Fibroblast of skin of left quadriceps (primary cell): ENCODE results near the gene GSE1.

Source experiments
- DNase-seq, 2 experiments: peaks; one replicate each; pipeline ENCODE4 v3.0.0-alpha.2; 2013; ENCODE audit warnings: low read depth in 2 of 2

Gene GSE1

DNA sequence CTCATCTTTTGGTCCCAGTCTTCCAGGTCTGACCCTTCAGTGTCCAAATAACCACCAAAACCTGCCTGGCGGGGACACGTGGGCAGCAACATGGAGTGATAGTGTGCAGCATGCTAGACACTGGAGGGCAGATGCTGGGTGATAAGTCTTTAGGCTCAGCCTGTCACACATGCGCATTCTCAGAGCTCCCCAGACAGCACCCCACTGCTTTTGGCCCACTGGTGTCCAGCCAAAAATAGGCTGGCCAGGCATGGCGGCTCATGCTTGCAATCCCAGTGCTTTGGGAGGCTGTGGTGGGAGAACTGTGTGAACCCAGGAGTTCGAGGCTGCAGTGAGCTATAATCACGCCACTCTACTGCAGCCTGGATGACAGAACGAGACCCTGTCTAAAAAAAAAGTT, 63.3 kb downstream of the GSE1 start:
- DNase-seq, result no peak

DNA sequence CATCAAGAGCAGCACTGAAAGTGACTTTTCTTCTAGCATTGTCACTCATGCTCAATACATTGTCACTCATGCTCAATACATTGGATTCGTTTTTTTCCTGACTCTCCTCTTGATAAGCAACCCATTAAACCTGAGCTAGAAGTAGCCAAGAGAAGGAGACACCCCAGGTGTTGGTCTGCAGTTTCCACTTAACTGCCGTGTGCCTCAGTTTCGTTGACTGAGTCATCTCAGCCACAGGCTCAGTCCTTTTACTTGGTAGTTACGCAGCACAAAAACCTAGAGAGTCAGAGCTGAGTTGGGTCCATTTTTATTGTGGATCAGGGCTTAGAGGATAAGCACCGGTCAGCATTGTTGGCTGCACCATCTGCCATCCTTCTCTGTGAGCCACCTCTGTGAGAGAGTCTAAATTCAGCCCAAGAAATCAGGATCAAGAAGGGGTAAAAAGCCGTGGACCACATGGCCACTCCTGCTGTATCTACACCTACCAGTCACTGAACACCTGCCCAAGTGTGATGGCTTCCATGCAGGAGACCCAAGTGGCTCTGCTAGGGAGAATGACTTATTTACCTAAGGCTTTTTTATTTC, 64.4 kb downstream of the GSE1 start:
- no peak for DNase-seq

DNA sequence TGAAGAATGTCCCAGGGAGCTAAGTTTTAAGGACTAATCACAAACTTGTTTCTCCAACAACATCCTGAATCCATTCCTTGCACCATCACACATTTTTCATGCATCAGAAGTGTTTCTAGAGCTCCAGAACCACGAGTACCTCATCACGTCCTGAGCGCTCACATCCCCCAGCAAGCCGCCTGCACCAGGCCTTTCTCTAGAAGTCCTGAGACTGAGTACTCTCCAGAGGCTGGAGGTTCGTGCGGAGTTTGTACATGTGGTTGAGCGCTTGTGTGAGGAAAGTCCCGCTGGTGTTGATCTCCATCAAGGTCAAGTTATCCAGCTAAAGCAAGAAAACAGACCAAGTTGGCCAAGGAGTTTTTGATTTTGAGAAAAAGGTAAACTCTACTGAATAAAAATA, 64.9 kb downstream of the GSE1 start:
- no peak for DNase-seq

DNA sequence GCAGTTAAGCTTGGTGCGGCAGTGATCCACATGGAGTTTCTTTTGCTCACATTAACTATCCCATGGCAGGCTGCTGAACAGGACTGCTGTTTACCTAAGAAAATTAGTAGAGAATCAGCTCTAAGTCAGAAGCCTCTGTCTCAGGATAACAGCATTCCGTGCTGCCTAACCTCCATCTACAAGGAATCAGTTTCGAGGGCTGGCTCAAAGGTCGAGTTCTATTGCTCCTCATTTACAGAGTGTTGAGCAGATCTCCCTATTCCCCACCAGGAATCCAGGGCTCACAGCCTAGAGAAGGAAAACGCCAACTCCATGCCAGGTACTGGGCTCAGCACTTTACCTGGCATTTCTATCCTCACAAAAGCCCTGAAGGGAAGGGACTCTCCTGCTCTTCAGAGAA, 65.7 kb downstream of the GSE1 start:
- no peak for DNase-seq

DNA sequence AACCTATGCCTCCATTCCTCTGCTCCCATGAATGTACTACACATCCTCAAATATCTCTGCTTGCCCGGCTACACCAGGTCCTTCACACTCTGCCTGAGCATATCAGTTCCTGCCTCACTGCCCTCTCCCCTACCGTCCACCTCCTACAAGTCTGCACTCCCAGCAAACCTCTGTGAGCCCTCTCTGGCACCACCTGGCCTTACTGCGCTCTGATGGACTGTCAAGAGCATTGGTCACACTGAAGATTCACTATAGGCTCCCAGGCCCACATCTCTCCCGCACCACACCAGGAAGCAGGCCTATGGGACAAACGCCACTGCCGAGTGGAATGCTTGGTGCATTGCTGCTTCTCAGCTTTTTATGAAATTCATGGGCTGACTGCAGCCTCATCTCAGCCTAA, 66.7 kb downstream of the GSE1 start:
- DNase-seq, result no peak

DNA sequence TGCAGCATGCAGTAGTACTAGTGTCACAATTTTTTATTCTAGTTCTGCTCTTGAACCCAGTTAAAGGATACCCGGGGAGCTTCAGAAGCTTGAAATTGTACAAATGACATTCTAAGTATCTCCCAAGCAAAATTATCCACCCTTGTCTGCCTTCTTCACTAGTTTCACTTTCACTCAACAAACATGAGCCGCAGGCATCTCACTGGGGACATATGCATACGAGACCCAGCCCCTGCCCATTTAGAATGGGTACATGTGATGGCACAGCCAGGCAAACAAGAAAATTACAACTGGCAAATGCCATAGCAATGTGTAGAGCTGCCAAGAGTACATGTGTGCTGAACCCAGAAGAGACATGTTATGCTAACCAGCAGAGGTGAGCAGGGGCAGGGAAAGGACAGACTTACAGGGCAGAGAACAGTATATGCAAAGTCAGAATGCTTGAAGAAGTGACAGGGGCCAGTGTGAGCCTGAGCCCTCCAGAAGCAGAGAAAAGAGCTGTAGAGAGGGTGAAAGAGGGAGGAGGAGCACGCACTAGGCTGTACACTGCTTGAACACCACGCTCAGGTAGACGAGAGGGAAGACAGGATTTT, 67.3 kb downstream of the GSE1 start:
- DNase-seq, result no peak

DNA sequence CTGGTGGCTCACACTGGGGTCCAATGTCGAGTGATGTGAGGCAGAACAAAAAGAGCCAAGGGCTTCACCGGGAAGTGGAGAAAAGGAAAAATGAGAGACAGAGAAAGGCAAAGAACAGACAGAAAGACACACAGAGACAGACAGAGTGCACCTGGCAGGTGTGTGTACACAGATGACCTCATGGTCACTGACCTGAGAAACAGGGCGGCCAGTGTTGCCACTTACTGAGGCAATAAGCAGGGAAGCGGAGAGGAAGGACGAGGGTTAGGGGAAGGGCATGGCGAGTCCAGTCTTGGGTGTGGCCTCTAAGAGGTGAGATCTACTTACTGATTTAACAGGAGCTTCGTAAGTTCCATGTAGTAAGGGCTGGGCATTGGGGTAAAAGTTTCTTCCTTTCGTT, 68.1 kb downstream of the GSE1 start:
- no peak for DNase-seq

DNA sequence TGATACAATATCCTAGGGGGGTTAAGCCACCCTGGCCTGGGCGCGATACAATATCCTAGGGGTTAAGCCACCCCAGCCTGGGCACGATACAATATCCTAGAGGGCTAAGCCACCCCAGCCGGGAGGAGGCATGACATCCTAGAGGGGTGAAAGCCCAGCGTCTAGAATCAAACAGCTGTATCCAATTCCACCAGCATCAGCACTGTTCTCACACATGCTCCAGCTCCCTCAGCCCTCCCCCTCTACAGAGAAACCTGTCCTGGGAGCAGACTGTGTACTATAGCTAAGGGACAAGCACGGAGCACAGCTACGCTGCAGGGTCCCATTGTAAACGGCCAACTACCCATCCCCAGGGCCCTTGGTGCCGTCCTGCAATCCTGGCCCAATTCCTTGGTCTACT, 69.4 kb downstream of the GSE1 start:
- DNase-seq, result no peak

DNA sequence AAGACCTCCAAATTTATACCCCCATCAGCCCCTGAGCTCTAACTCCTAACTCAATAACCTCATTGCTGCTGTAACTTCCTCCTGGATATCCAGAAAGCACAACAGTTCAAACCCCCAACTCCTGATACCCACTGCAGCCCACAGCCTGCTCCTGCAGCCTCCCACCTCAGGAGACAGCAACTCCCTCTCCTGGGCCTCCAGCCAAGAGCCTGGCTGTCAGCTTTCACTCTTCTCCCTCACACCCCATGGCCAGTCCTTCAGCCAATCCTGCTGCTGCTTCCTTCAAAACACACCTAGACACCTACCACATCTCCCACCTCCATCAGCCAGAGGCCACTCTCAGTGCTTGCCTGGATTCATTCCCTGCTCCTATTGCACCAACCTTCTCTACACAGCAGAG, 70.2 kb downstream of the GSE1 start:
- DNase-seq, result no peak

DNA sequence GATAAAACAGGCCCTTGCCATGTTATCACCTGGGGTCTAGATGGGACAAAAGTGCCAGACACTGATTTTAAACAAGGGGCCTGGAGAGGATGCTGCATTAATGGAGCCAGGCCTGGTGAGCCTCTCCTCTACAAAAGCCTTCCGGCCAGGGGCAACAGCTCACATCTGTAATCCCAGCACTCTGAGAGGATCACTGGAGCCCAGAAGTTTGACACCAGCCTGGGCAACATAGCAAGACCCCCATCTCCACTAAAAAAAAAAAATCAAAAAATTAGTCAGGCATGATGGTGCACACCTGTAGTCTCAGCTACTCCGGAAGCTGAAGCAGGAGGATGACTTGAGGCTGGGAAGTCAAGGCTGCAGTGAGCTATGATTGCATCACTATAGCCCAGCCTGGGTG, 72.1 kb downstream of the GSE1 start:
- DNase-seq, result no peak

DNA sequence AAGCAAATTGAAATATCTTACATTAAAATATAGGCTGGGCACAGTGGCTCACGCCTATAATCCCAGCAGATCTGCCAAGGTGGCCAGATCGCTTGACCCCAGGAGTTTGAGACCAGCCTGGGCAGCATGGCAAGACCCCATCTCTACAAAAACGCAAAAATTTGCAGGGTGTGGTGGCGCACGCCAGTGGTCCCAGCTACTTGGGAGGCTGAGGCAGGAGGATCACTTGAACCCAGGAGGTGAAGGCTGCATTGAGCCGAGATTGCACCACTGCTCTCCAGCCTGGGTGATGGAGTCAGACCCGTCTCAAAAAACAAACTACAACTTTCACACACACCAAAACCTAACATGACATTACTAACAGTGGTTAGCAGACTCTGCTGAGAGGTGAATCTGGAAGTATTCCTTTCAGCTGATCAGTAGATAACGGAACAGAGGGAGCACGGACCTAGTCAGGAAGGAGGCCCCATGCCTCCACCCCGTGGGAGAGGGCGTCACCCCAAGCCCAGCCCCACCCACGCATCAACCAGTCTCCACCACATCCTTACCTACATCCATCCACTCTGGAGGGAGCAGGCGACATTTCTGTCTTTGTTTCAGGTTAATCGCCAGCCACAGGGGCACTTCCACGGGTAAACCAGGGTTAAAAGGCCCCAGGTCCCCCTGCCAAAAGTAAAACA, 73.9 kb downstream of the GSE1 start:
- DNase-seq, result no peak

DNA sequence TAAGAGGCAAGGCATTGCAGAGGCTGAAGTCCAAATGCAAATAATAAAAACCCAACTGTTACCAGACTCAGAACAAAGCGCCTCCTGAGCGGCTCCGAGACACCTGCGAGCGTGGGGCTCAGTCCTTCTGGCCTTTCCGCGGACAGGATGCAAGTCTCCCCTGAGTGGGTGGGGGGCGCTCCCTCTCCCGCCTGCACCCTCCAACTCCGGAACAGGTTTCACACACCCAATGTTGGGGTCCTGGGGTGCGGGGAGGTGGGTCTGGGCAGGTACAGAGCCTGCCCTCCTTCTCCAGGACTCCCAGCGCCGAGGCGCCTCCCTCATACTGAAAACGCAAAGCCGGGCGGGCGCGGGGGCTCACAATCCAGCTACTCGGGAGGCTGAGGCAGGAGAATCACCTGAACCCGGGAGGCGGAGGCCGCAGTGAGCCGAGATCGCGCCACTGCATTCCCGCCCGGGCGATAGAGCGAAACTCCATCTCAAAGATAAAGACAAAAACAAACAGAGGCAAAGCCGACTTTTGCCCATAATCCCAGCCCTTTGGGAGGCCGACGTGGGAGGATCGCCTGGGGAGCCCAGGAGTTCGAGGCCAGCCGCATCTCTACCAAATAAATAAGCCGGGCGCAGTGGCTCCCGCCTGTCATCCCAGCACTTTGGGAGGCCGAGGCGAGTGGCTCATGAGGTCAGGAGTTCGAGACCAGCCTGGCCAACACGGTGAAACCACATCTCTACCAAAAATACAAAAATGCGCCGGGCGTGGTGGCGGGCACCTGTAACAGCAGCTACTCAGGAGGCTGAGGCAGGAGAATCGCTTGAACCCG, 74.7 kb downstream of the GSE1 start:
- DNase-seq, result no peak

DNA sequence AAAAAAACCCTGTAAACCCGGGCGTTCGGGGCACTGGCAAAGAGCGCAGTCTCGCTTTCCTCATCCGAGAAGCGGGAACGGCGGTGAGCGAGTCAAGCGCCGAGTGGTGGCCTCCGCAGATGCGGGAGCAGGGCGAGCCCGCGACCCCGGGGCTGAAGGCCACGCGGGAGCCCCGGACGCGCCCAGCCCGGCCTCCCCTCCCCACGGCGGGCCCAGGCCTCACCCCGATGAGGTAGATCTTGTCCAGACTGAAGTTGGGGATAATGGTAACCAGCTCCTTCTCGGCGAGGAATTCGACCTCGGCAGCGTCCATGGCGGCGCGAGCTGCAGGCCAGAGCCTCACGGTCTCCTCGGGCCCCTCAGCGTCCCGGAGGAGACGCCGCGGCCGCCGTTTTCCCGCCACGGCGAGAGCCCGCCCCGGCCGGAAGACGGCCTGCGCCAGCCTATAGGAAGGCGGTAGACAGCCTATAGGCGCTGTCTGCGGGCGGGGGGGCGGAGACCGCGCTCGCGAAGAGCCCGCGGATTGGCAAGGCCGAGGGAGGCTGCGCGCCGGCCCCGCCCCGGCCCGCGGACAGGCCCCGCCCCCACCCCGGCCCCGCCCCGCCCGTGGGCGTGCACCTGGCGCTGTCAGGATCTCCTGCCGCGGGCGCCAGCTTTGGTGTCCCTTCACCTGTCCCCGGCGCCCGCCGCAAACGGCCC, 75.6 kb downstream of the GSE1 start, which contains the start of gene GINS2:
TSS of gene GINS2 (minus strand) at position 369 of the 699 bp plus-strand sequence. CDS start at position 313, 56 bp downstream.
- peak; percentile 74 to 77 for DNase-seq

DNA sequence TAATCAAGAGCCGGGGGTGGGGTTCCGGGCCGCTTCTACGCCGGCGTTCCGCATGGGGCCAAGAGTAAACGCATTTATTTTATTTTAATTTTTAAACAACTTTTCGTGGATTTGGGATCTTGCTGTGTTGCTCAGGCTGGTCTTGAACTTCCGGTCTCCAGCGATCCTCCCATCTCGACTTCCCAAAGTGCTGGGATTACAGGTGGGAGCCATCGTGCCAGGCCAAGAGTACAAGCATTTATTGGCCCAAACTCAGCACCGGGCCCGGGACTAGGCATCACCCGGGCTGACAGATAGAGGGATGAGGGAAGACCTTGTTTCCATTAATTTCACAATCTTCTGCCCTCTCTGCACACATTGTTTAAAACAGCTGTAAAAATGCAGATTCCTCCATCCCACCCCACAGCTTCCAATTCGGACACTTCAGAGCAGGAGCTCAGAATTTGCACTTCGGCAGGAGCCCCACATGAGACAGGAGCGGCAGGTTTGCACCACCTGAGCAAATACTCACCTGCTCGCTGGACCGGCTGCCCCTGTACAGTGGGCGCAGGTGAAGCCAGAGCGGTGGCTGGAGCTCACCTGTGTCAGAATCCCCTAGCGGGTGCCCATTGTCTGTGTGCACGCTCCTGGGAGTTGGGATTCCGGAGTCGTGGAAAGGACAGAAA, 76.3 kb downstream of the GSE1 start:
- DNase-seq, result no peak

DNA sequence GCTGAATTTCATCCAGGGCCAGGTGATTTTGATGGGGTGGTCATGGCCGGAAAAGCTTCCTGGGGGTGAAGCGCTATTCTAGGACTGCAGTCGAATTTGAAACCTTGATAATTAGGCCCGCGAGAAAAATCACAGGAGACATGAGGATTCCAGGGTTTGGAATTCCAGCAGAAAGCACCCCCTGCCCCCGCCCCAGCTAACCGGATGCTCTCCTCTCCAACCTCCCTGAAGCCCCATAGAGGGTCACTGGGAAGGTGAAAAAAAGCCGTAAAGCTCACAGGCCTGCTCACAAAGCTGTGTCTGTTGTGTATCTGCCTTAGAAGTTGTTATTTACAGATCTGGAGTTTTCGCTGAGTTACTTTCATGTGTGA, 76.8 kb downstream of the GSE1 start:
- no peak for DNase-seq

DNA sequence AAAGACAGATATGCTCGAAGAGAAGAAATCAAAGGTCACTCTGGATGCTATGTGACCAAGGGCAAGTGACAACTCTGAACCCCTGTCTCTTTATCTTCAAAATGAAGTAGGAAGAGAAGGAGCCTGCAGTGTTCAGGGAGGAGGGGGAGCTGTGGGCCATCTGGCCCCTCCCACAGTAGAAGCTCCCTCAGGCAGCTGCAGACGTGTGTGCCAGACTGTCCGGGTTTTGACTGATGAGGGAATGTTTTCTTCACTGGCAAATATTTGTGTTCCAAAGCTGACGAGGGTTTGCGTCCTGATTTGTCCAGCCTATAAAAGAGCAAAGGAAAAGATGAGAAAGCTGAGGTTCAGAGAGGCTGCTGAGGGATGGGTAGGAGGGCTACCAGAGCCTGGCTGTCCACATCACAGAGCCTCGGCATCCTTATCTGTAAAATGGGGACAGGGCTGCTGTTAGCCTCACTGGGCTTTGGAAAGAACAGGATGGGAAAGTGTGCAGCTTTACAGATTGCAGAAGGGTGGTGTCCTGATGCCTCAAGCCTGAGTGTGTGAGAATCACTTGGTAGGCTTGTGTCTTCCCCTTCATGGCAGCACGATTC, 77.4 kb downstream of the GSE1 start:
- DNase-seq, result no peak

DNA sequence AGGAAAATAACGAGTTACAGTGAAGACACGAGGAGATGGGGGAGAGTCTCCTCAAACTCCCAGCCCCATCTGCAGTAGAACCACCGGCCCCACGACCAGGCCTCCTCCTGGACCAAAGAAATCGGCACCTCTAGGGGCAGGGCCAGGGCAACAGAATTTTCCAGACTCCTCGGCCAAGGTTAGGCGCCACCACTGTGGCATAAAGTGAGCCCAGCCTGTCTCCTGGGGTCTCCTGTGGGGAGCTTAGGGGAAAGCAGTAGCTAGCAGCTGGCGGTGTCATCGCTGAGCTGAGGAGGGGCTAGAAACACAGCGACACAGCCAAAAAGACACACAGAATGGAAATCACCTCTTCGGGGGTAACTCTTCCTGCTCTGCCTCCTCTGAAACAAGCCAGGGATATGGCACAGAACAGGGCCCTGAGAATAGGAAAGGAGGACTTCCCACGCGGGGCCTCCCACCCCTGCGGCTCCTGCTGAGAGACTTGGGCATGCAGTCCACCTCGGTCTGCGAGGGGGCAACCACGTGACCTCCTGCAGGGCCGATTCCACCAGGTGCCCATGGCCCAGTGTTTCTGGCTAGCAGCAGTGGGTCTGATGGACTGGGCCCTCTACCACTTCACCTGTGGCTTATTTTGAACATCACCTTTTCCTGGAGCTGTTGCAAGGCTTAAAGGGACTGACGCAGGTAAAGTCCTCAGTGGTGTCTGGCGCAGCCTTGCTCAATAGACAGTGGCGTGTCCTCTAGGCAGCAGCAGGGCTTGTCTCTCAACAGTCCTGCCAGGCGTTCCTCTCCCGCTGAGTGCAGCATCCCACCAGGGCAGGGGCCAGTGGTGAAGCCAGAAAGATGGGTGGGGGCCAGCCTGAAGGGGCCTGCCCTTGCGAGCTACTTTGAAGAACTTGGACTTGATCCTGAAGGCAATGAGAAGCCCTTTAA, 82.3 kb downstream of the GSE1 start:
- DNase-seq, result no peak

DNA sequence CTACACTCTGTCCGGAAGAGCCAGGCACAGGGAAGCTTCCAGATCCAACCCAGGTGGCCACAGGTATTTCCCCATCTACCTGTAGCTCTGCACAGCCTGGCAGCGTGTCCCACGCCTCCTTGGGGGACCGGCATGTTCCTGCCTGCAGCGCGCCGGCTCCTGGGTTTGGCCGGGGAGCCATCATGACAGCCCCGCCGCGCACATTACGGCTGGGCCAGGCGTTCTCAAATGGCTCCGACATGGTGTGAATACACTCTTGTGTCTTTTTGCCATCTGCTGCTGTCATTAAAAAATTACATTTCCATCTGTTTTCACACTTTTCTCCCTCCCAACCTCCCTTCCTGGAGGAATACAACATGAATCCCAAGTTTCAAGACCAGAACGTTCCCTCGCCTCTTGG, 83.7 kb downstream of the GSE1 start:
- no peak for DNase-seq

DNA sequence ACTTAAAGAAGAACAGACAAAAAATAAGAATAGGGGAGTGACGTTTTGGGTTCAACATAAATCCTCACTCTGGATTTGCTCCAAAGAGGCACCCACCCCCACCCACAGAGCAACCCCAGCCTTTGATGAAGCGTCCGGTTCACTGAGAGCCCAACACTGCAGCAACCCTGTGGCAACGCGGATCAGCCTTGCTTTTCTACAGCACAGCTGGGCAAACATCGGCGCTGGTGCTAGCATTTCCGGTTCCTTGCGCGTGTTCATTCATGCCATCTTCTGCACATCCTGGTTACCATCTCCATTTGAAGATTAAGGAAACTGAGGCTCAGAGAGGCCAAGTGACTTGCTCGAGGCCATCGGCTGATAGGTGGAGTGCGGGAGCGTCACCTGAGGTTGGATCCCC, 84.3 kb downstream of the GSE1 start:
- no peak for DNase-seq

DNA sequence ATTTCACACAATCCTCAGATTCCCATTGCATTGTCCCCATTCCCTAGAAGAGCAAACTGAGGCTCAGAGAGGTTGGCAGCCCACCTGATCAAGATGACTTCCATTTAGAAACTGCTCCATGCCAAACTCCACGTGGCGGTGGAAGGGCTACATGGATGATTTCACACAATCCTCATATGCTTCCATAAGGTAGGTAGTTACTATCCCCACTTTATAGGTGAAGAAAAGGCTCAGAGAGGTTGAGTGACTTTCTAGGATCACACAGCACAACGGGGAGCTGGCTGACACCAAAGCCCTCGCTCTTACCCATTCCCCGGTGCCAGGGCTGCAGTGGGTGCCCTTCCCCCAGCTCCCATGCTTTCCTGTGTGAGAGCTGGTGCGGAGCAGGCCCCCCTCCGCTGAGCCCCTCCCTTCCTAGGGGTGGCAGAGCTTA, 85.4 kb downstream of the GSE1 start:
- no peak for DNase-seq
